ENCODE measurements around the gene EEA1.
A peak's percentile ranks its signal among the peaks of the same experiment; 100 is the strongest.

Gene EEA1

GRCh38 chr12:92938018-92938417 is 8.9 kb upstream of the EEA1 start:
- DNase-seq (ENCODE audit: low read depth), result no peak

GRCh38 chr12:92933606-92934005 is 4.5 kb upstream of the EEA1 start:
- DNase-seq (ENCODE audit: low read depth), result no peak

- DNase-seq (ENCODE audit: low read depth), result peak; percentile 35
Measured at GRCh38 chr12:92930421-92930820, 1.3 kb upstream of the EEA1 start.

GRCh38 chr12:92929983-92930382 is 888 bp upstream of the EEA1 start:
- DNase-seq (ENCODE audit: low read depth), result peak; percentile 22

- DNase-seq (ENCODE audit: low read depth), result peak; percentile 58
Measured at GRCh38 chr12:92928421-92928961, 604 bp downstream of the EEA1 start.

GRCh38 chr12:92927436-92928281 is 1.4 kb downstream of the EEA1 start:
- peak; percentile 85 for DNase-seq (ENCODE audit: low read depth)

GRCh38 chr12:92927055-92927435 is 2.0 kb downstream of the EEA1 start:
- peak; percentile 67 for DNase-seq (ENCODE audit: low read depth)

- no peak for DNase-seq (ENCODE audit: low read depth)
Measured at GRCh38 chr12:92926549-92926948, 2.5 kb downstream of the EEA1 start.

- no peak for DNase-seq (ENCODE audit: low read depth)
Measured at GRCh38 chr12:92921877-92922276, 7.2 kb downstream of the EEA1 start.

- DNase-seq (ENCODE audit: low read depth), result no peak
Measured at GRCh38 chr12:92915365-92915764, 13.7 kb downstream of the EEA1 start.

GRCh38 chr12:92914170-92914569 is 14.9 kb downstream of the EEA1 start:
- no peak for DNase-seq (ENCODE audit: low read depth)

- DNase-seq (ENCODE audit: low read depth), result no peak
Measured at GRCh38 chr12:92912672-92913071, 16.4 kb downstream of the EEA1 start.

- DNase-seq (ENCODE audit: low read depth), result peak; percentile 73
Measured at GRCh38 chr12:92912052-92912451, 17.0 kb downstream of the EEA1 start.

GRCh38 chr12:92911339-92911738 is 17.8 kb downstream of the EEA1 start:
- no peak for DNase-seq (ENCODE audit: low read depth)

GRCh38 chr12:92908108-92908507 is 21.0 kb downstream of the EEA1 start:
- DNase-seq (ENCODE audit: low read depth), result peak; percentile 9

- peak; percentile 10 for DNase-seq (ENCODE audit: low read depth)
Measured at GRCh38 chr12:92905811-92906554, 23.1 kb downstream of the EEA1 start.

- no peak for DNase-seq (ENCODE audit: low read depth)
Measured at GRCh38 chr12:92905258-92905810, 23.8 kb downstream of the EEA1 start.

GRCh38 chr12:92900941-92901340 is 28.2 kb downstream of the EEA1 start:
- no peak for DNase-seq (ENCODE audit: low read depth)

GRCh38 chr12:92899386-92900001 is 29.6 kb downstream of the EEA1 start:
- peak; percentile 99 for DNase-seq (ENCODE audit: low read depth)

GRCh38 chr12:92898755-92899154 is 30.3 kb downstream of the EEA1 start:
- peak; percentile 66 for DNase-seq (ENCODE audit: low read depth)

GRCh38 chr12:92897844-92898243 is 31.3 kb downstream of the EEA1 start:
- no peak for DNase-seq (ENCODE audit: low read depth)

- DNase-seq (ENCODE audit: low read depth), result no peak
Measured at GRCh38 chr12:92890601-92891106, 38.4 kb downstream of the EEA1 start.
